ENCODE data around the gene PNPLA7. TPM values are rescaled to one million over a fixed set of nuclear protein-coding genes. Genes with fewer than 3 reads are reported as not detected.

PNPLA7 gene
- total and polyA plus RNA-seq, 7 donors, result 1.2 to 22.3 (median 7.7) TPM

GRCh38 chr9:137459601-137460362 lies 90.4 kb downstream of the PNPLA7 start:
- Histone ChIP-seq H3K27ac (peak overlapping the region; percentile 13), H3K4me1 (peaks cover 8% of the 10 kb centered on the region), H3K9me3 (no peaks in the 10 kb centered on the region), H3K27me3 (ENCODE audit: insufficient read depth in 3 of 3, low read length in 2 of 3) (no peaks in the 10 kb centered on the region), H3K4me3 (peak overlapping the region; percentile 72), H3K36me3 (ENCODE audit: insufficient read depth in 1 of 2, low read depth in 1 of 2) (peaks cover 0 to 51% of the 10 kb centered on the region in 2 donors)
- no peak for TF ChIP-seq CTCF (IDR thresholded peaks at IDR 0.05)
- intact Hi-C loops (cut with DNase I), result no loop called here
- ATAC-seq (peak in 3 of 4 donors; percentile 3 to 28 (median 13)), DNase-seq (peak in 1 of 2 donors; percentile 64)
- 46 to 58% (median 48%) methylated on average over 15 of the region's 15 CpGs for WGBS, 3 donors

- H3K4me1 ChIP-seq, result peaks cover 8% of the 10 kb centered on the region
- DNase-seq (peak; percentile 94 to 97), ATAC-seq (peak; percentile 93 to 96 (median 94))
- H3K9me3 ChIP-seq, result no peaks in the 10 kb centered on the region
- TF ChIP-seq CTCF (IDR thresholded peaks at IDR 0.05), result no peak
- intact Hi-C loops (cut with DNase I), result no loop called here
- H3K4me3 ChIP-seq, result peak within 1 kb of the TSS; percentile 72
- peaks cover 0 to 51% of the 10 kb centered on the region in 2 donors for H3K36me3 ChIP-seq (ENCODE audit: insufficient read depth in 1 of 2, low read depth in 1 of 2)
- H3K27me3 ChIP-seq (ENCODE audit: insufficient read depth in 3 of 3, low read length in 2 of 3), result no peaks in the 10 kb centered on the region
- 0 to 1% (median 1%) methylated on average over 24 to 62 of the region's 62 CpGs for WGBS, 3 donors
- H3K27ac ChIP-seq, result peak within 1 kb of the TSS; percentile 13
Observed at GRCh38 chr9:137459152-137459600, 91.0 kb downstream of the PNPLA7 start, which contains the start of gene NSMF. TSS of gene NSMF (minus strand) at chr9:137459334. CDS start at chr9:137459102, 232 bp downstream.

DNA sequence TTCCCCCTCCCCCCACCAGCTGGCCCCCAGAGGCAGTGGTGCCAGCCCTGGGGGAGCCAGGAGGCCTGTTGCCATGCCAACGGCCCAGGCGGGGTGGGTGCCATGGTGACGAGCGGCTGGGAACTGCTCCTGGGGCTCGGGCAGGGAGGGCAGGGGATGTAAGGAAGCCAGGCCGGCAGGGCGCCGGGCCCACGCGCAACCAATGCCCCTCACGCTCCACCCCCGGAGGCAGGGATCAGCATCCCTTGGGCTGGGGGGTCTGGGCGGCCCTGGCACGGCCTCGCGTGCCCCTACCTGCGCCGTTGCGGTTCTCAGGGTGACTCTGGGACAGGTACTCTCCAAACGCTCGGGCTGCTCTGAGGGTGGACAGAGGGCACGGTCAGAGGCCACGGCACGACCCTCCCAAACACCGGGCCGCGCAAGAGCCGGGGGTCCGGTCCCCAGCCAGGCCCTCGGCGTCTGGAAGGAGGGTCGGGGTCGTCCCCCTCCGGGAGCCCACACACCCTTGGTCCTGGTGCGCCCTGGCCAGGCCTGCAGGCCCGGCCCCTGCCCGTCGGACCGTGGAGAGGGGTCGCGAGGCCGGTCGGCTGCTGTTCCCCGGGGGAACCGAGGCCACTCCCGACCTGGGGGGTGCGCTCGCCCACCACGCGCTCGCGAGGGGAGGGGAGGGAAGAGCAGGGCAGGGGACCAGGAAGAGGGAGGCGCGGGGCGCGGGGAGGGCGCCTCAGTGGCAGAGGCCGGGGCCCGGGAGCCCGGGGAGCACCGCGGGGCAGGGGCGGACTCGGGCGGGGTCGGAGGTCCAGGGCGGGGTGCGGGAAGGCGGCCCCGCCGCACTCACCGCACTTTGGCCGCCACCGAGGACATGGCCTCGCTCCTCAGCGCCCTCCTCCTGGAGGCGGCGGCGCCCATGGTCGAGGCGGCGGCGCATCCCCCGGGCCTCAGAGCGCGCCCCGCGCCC lies 91.7 kb downstream of the PNPLA7 start:
- Histone ChIP-seq H3K27me3 (ENCODE audit: insufficient read depth in 3 of 3, low read length in 2 of 3) (no peaks in the 10 kb centered on the region), H3K9me3 (no peaks in the 10 kb centered on the region), H3K27ac (peak overlapping the region; percentile 9), H3K4me3 (peak overlapping the region; percentile 72), H3K36me3 (ENCODE audit: insufficient read depth in 1 of 2, low read depth in 1 of 2) (peaks cover 0 to 46% of the 10 kb centered on the region in 2 donors), H3K4me1 (peaks cover 8% of the 10 kb centered on the region)
- ATAC-seq (no peak), DNase-seq (peak; percentile 34 to 63)
- intact Hi-C loops (cut with DNase I), result no loop called here
- WGBS, 3 donors, result 14 to 29% (median 17%) methylated on average over 60 to 88 of the region's 88 CpGs
- TF ChIP-seq CTCF (IDR thresholded peaks at IDR 0.05), result no peak

DNA sequence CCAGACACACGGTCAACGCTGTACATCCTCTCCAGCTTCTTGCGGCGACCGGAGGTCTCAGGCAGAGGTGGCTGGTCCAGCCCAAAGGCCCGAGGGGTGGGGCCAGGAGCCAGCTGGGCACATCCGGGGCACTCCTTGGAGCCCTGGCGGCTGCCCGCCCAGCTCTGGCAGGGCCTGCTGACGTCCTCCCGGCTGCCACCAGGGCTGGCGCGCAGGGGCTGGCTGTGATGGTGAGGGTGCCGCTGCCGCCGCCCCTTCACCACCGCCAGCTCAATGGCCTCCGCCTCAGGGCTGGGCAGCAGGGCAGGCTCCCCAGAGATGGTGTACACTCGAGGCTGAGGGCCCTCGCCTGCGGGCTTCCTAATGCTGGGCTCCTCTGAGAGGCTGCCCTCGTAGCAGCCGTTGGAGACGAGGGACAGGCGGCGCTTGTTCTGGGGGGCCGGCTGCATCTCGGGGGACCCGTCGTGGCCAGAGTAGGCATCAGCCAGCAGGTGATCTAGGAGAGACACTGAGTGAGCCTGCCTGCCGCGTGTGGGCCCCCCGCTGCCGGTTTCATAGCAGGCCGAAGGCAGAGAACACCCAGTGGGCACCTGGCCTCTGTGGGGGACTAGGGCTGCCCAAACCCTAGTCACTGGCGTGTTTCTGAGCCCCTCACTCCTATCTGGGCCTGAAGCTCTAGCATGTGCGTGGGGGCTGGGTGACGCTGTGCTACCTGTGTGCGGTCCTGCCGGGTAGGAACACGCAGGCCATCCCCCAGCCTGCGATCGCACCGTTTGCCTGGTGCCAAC lies 92.6 kb downstream of the PNPLA7 start:
- intact Hi-C loops (cut with DNase I), result no loop called here
- H3K4me1 ChIP-seq, result peaks cover 8% of the 10 kb centered on the region
- 77 to 90% (median 84%) methylated on average over 40 to 44 of the region's 44 CpGs for WGBS, 3 donors
- peak overlapping the region; percentile 72 for H3K4me3 ChIP-seq
- TF ChIP-seq CTCF (IDR thresholded peaks at IDR 0.05), result no peak
- peaks cover 0 to 43% of the 10 kb centered on the region in 2 donors for H3K36me3 ChIP-seq (ENCODE audit: insufficient read depth in 1 of 2, low read depth in 1 of 2)
- DNase-seq, result peak; percentile 23 to 50
- ATAC-seq, result no peak
- no peaks in the 10 kb centered on the region for H3K27me3 ChIP-seq (ENCODE audit: insufficient read depth in 3 of 3, low read length in 2 of 3)
- H3K27ac ChIP-seq, result no peak overlapping the region
- H3K9me3 ChIP-seq, result no peaks in the 10 kb centered on the region

Measured in psoas muscle (tissue), 8 donors.